GM19043 (cell line): ENCODE measurements around the gene DYNLL1.
A peak's percentile ranks its signal among the peaks of the same experiment; 100 is the strongest.
"Not testable (repeated sequence)": the region's sequence is repeated elsewhere in the genome, so short reads cannot be mapped to it uniquely, and the experiment has no call there.

Source experiments
- ATAC-seq: cut with Tn5 transposase; IDR thresholded peaks from one replicate; pipeline ENCODE4 v1.9.1; 2021; ENCODE audit warnings: low read depth; ENCODE audit not compliant: unreplicated experiment

DYNLL1 gene

DNA sequence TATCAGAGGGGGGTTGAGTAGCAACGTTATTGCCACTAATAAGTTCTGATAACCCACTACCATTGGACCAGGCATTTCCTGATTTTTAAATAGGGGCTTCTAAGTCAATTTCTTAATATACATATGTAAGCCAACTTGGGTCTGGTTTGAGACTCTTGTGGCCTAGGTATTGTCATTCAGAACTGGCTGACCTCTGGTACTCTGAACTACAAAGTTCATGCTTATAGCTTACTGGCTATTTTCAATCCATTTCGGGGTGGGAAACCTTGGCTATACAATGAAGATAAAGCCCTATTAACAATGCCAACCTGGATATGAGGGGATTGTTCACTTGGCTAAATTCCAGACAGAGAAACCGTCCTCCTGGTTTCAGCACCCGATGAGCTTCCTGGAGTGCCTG is 8.7 kb downstream of the DYNLL1 start:
- ATAC-seq = no peak

DNA sequence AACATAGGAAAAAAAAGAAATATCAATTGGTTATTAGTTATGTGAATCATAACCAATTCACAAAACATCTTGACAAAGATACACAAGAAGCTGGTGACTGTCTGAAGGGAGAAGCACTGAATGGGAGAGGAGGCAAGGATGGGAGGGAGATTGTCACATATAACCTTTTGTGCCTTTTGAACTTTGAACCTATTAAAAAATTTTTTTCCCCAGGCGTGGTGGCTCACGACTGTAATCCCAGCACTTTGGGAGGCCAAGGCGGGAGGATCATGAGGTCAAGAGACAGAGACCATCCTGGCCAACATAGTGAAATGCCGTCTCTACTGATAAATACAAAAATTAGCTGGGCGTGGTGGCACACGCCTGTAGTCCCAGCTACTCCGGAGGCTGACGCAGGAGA is 12.6 kb downstream of the DYNLL1 start:
- ATAC-seq = no peak

DNA sequence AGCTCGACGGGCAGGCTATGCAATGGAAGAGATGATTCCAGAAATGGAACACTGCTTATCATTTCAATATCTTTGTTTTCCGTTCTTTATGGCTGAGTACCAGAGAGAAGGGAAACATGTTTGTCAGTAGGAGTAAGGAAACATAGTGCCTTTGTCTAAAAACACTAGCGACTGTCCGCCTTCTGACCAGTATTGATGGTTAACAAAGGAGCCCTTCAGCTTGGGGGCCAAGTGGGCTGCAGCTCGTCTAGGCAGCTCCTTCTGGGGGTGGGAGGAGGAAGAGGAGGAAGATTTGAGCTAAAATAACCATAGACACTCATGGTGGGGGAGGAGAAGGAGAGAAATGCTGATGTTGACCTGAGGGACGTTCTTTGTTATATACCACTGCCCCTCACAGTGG is 18.1 kb downstream of the DYNLL1 start:
- ATAC-seq = no peak

DNA sequence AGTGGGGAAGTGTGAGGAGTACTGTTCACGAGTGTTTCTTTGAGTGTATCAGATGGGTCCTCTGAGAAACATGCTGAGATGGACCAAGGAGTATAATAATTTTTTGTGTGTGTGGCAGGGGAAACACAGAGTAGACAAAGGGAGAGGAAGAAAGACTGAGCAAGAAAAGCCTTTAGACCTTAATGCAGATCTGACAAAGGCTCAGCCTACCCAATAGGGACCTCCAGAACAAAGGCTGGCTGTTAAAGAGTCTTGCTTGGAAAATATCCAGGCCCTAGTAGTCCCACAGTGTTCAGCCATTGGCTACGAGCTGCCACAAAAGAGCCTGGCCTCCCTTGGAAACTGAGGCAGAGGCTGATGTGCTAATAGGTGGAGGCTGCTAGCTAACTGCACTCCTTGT is 19.6 kb downstream of the DYNLL1 start:
- no peak for ATAC-seq

DNA sequence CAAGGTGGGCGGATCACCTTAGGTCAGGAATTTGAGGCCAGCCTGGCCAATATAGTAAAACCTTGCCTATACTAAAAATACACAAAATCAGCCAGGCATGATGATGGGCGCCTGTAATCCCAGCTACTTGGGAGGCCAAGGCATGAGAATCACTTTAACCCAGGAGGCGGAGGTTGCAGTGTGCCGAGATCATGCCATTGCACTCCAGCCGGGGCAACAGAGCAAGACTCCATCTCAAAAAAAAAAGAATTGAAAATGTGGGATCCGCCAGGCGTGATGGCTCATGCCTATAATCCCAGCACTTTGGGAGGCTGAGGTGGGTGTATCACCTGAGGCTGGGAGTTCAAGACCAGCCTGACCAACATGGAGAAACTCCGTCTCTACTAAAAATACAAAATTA is 23.4 kb downstream of the DYNLL1 start:
- not testable (repeated sequence) for ATAC-seq

DNA sequence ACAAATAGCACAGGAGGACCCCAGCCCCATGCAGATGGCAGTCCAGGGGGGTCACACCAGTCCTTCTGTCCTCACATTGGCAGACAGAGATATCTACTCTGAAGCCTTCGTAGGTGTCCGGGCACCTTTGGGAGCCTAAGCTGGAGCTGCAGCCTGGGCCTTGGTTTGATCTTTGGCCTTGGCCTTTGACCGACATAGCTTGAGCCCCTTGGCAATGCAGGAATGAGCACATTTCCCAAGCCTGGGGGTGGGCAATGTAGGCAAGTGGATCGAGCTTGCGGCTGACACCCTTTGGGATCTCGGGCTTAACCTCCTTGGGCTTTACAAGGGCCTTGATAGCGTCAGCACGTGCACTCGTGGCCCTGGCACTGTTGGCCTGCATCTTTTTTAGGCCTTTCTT is 26.7 kb downstream of the DYNLL1 start:
- ATAC-seq = no peak

DNA sequence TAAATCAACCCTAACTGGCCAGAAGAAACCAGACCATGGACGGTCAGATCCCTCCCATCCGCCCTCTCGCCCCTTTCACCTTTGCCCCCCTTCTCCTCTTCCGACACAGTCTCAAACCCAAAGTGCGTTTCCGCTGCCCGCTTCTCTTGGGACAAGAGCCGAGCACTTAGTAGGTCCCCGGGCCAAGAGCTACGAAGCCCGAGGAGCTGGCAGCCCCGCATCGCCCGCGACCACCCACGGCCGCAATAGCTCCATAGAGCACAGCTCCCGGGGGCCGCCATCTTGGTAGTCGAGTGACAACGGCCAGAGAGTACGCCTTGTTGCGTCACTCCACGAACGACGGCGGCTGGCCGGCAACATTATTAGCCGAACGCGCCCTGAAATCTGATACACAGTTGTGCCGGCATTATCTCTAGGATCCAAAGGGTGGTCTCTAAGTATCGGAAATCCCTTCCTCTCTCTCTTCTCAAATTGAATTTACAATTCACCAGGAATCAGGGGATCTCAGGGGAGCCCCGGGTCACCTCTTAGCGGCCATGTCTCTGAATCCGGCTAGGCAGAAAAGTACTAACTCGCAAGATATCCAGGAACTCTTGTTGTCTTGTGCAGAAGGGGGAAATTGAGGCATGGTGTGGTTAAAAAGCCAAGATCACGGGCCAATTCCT is 33.1 kb downstream of the DYNLL1 start, which contains the start of gene COQ5:
Gene COQ5 (minus strand): TSS at position 298 of the 665 bp plus-strand sequence. CDS start 17 bp downstream, at position 281.
- ATAC-seq = peak; percentile 87

DNA sequence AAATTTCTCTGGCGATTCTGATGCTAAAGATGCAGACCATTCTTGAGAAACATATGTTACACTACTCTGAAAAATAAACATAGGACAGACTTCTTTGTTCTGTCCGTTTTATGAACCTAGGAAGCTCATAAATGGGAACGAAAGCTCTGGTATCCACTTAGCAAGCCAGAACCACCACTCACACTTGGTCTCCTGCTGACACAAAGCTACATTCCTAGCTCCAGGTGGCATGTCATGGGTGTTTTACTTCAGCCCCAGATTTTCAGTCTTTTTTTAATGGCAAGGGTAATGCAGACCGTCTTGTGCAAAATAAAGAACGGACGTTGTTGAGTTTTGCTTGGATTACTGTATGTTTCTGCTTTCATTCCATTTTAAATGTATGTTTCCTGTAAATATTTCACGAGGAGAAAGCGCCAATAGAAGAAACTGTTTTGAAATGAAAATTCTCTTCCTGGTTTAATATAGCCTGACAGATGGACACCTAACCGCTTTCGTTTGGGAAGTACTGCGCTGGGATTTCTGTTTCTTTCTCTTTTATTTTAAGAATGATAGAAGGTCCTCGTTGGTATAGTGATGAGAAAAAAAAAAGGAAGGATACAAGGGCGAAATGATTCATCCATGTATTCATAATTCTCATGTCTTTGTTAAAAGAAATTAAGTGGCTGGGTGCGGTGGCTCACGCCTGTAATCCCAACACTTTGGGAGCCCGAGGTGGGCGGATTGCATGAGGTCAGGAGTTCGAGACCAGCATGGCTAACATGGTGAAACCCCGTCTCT is 33.9 kb downstream of the DYNLL1 start:
- no peak for ATAC-seq

DNA sequence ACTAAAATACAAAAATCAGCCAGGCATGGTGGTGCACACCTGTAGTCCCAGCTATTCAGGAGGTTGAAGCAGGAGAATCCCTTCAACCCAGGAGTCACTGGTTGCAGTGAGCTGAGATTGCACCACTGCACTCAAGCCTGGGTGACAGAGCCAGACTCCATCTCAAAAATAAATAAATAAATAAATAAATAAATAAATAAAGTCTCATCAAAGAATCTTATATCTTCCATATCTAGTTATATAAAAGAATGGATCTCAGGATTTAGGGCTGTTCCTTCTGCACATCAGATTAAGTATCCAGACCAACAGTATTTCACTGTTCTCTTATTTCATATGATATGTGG is 34.5 kb downstream of the DYNLL1 start:
- not testable (repeated sequence) for ATAC-seq

DNA sequence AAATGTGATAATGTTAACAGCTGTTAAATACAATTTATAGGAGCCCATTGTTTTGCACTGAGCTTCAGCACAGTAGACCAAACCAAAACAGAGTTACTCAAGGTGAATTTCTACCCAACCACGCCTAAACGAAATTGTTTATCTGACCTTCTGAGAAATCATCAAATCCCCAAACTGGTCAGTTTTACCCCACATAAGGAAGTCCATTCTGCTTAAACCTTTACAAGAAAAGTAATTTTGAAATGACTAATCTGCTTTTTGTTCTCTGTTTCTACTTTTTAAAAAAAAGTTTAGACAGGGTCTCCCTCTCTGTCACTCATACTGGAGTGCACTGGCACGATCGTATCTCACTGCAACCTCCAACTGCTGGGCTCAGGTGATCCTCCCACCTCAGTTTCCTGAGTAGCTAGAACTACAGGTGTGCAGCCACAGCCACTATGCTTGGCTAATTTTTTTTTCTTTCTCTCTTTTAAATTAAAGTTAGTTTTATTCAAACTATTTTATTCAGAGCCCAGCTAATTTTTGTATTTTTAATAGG is 36.9 kb downstream of the DYNLL1 start:
- no peak for ATAC-seq

DNA sequence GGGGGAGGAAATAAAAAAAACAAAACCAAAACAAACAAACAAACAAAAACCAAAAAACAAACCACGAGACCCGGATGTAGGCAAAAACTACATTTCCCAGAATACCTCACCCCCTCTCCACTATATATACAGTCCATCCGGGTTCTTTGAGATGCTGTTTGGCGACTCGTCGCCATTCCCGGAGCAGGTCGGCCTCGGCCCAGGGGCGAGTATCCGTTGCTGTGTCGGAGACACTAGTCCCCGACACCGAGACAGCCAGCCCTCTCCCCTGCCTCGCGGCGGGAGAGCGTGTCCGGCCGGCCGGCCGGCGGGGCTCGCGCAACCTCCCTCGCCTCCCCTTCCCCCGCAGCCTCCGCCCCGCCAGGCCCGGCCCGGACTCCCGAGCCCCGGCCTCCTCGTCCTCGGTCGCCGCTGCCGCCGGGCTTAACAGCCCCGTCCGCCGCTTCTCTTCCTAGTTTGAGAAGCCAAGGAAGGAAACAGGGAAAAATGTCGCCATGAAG is 38.3 kb downstream of the DYNLL1 start, which contains the start of gene RNF10:
Gene RNF10 (plus strand): TSS at position 154 of the 500 bp plus-strand sequence. CDS start 456 bp downstream, outside the sequence.
- ATAC-seq = peak; percentile 63

DNA sequence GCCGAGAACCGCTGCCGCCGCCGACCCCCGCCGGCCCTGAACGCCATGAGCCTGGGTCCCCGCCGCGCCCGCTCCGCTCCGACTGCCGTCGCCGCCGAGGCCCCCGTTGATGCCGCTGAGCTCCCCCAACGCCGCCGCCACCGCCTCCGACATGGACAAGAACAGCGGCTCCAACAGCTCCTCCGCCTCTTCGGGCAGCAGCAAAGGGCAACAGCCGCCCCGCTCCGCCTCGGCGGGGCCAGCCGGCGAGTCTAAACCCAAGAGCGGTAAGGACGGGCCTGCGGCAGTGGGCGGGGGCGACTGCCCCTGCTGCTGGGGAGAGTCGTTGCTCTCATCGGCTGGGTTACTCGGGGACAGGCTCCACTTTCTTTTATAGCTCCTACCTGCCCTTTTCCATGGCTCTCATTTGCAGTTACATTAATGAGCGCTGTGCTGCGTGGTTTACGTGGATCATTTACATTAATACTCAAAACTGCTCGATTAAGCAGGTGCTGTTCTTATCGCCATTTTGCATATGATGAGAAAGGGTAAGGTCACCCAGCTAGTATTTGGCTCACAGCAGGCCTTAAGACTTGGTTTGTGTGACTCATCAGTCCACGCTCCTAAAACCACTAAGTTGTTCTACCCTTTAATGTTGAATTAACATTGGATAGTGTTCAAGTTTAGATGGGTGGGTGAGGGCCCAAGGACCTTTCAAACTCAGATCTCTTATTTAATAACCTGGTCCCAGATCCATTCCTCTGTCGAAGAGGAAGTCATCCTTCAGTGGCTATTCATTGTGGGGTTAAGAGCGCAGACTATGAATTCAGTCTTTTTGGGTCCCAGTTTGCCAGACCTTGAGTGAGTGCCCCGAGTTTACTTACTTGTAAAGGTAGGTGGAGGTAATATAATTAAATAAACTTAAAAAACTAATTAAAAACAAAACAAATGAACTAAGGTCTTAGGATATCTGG is 39.1 kb downstream of the DYNLL1 start:
- ATAC-seq = peak; percentile 17

DNA sequence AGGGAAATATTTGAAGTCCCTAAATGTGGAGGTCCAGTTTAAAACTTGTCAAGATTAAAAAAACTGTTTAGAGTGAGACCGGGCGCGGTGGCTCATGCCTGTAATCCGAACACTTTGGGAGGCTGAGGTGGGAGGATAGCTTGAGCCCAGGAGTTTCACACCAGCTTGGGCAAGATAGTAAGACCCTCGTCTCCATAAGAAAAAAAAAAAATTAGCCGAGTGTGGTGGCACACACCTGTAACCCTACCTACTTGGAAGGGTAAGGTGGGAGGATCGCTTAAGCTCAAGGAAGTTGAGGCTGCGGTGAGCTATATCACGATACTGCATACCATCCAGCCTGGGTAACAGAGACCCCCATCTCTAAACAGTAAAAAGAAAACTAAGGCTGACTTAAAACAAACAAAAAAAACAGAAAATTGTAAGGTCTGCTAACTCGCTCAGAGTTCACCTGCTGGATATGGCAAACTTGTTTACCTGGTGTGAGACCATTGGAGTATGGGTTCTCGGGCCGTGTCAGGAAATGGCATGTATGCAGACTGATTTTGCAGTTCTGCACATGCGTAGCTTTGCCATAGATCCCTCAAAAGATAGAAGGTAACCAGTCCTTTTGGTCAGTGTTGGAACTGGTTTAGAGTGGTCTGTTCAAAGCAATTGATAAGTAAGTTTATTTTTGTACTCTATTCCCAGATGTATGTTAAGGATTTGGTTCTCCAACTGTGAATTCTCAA is 40.3 kb downstream of the DYNLL1 start:
- no peak for ATAC-seq

DNA sequence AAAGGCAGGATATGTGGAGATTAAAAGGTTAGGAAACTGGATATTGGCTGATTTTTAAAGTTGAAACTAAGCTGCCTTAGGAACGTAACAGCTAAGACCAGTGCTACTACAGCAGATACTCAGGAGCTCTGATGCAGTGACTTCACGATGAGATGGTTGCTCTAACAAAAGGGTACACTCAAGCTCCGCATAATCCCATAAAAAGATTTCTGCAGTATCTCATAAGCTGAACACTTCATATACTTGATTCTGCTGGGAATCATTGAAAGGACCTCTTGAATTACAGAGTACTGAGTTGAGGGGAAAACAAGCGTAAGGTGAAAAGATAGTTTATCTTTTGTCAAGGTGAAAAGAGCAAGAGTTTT is 41.9 kb downstream of the DYNLL1 start:
- ATAC-seq = no peak

DNA sequence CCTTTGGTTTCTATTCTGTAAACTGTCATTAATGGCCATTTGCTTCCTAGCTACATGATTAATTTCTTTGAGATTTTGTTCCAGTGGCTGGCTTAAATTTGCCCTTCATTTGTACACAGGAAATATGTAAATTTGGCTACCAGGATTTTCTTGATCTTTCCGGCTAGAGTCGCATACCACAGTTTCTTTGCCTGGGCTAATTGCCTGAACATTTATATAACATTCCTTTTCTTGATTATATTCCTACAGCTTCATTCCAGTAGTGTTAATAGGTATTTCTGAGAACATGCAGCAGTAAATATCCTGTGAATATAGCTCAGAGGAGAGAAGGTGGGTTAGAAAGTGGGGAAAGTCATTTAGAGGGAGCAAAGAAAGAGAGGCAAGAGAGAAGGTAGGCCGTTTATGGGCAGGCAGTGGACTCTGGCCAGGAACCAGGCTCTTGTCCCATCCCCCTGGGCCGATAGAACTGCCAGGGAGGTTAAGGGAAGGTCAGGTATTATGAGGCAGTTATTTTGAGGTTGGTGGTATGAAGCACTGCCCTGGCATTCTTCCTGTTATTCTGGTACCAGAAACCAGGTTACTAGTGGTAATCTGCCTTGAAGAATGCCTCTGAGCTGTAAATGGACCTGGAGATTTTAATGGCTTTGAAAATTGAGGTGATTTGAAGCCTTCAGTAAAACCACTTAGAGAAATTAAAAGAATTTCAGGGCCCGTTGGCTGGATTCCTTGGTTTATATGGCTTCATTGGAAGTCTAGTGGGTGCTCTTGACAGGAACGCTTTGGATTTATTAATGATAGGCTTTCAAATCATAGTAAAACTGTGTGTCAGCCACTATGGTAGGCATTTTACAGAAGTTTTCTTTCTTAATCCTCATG is 42.6 kb downstream of the DYNLL1 start:
- no peak for ATAC-seq

DNA sequence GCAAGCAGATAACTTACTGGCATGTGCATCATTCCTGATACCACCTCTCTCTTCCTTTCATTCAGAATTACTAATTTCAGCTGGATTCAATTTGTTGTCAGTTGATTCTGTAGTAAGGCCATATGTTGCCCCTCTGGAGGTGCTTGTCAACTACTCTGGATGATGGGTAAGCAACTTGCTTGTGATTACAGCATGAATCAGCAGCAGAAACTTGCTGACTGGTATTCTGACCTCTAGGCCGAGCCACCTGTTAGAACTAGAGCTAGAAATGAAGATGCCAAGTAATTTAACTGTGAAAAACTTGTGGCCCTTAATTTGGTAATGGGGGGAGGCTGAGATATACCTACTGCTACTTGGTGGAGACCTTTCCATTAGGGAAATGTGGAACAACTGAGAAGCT is 43.4 kb downstream of the DYNLL1 start:
- ATAC-seq = no peak

DNA sequence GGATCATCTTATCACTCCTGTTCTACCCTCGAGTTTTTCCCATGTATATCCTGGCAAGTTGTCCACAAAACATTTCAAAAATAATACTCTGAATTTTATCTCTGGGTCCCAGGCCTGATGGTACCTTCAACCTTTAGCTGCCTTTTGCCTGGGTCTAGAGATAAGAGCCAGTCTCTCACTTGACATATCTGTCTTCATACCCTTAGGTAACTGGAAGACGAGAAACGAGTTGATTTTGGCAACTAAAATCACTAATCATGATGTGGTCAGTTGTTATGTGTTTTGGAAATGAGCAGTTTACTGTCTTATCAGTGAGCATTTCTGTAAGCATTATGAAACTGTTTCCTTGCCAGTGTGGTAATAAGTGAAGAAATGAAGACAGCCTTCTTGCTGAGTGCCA is 44.5 kb downstream of the DYNLL1 start:
- no peak for ATAC-seq

DNA sequence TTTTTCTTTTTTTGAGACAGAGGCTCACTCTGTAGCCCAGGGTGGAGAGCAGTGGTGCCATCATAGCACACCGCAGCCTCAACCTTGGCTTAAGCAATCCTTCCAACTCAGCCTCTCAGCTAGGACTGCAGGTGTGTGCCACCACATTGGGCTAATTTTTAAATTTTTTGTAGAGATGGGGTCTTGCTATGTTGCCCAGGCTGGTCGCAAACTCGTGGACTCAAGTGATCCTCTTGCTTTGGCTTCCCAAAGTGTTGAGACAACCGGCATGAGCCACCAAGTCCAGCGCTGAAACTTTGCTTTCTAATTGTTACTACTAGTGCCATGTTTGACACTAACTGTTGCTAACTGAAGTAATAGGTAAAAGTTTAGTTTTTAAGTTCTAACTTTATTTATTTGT is 46.3 kb downstream of the DYNLL1 start:
- no peak for ATAC-seq

DNA sequence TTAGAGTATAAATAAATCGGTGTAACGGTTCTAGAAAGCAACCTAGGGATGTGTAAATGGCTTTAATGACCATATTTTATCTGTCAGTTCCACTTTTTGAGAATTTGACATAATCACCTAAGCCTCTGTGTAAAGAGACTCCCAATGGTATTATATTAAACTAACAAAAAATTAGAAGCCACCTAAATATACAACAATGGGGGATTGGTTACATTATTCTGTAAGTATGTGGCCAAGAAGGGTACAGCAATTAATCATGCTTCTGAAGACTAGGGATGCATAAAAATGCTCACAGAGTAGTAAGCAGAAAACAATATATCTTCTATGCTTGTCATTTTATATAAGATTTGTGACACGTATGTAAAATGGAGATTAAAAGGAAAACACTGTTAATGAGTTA is 48.8 kb downstream of the DYNLL1 start:
- ATAC-seq = no peak
